Transverse colon (tissue), 4 donors: ENCODE measurements around the gene OSCP1.

ENCODE experiments used
- EP300 ChIP-seq: sonication (generic); formaldehyde crosslinking; IDR thresholded peaks from one replicate; pipeline ENCODE4 v1.6.1; 2017; ENCODE audit warnings: antibody characterized with exemption, low read depth
- POLR2A ChIP-seq: fragments of 450-650 bp; IDR thresholded peaks from one replicate; pipeline ENCODE4 v1.6.1; 2016; ENCODE audit warnings: antibody characterized with exemption, mild to moderate bottlenecking, moderate library complexity
- POLR2AphosphoS5 ChIP-seq, 3 donors: sonication (generic); formaldehyde crosslinking; IDR thresholded peaks; one replicate each; pipeline ENCODE4 v1.6.1; 2016; ENCODE audit warnings: antibody characterized with exemption in 3 of 3
- TF ChIP-seq, protein P1 (sequence below), 5 experiments: fragments of 200-600 bp in 3 of 5; fragments of 450-650 bp in 2 of 5; sonication (generic) in 3 of 5; IDR thresholded peaks; 1 replicate in 2 of 5; 2 replicates in 3 of 5; pipeline ENCODE4 v1.5.1; 2016 to 2017; ENCODE audit warnings: antibody characterized with exemption in 5 of 5, inconsistent platforms in 3 of 5, mild to moderate bottlenecking in 2 of 5, moderate library complexity in 1 of 5

DNA sequence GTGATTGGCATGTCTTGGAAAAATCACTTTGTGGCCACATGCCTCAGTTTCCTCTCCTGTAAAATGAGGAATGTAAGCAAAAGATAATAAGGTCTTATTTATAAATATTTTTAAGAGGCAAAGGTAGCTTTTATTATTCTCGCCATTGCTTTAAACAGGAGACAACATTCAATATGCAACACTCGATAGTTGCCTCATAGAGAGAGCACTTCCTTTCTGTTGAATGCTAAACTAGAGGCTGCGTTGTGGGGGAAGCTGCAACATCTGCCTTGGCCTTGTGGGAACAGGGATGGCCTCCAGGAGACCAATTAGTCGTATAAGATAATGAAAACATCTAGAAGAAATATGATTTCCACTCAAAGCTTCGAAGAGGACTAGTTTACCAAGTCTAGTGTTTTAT, 3.5 kb downstream of the OSCP1 start:
- TF ChIP-seq, protein P1, sequence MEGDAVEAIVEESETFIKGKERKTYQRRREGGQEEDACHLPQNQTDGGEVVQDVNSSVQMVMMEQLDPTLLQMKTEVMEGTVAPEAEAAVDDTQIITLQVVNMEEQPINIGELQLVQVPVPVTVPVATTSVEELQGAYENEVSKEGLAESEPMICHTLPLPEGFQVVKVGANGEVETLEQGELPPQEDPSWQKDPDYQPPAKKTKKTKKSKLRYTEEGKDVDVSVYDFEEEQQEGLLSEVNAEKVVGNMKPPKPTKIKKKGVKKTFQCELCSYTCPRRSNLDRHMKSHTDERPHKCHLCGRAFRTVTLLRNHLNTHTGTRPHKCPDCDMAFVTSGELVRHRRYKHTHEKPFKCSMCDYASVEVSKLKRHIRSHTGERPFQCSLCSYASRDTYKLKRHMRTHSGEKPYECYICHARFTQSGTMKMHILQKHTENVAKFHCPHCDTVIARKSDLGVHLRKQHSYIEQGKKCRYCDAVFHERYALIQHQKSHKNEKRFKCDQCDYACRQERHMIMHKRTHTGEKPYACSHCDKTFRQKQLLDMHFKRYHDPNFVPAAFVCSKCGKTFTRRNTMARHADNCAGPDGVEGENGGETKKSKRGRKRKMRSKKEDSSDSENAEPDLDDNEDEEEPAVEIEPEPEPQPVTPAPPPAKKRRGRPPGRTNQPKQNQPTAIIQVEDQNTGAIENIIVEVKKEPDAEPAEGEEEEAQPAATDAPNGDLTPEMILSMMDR (IDR thresholded peaks at IDR 0.05), result no peak
- TF ChIP-seq POLR2A, result no peak
- TF ChIP-seq POLR2AphosphoS5 (IDR thresholded peaks at IDR 0.05), result no peak
- no peak for TF ChIP-seq EP300
